Ureter (tissue), 1 donor: Measurements from ENCODE around the gene ARHGAP30. TPM values are rescaled to one million over a fixed set of nuclear protein-coding genes. Genes with fewer than 3 reads are reported as not detected.
"Not testable (repeated sequence)": the region's sequence is repeated elsewhere in the genome, so short reads cannot be mapped to it uniquely, and the experiment has no call there.

Experiments used
- DNase-seq: peaks from one replicate; pipeline ENCODE4 v3.0.0-alpha.2; 2020; ENCODE audit warnings: low spot score
- total RNA-seq: library from RNA; stranded (reverse); gene quantifications from one replicate; pipeline ENCODE4 v1.2.4, GENCODE V29; 2023
- donor health status: DM: yes; HTN: yes; CAD: no.

Gene ARHGAP30
- total RNA-seq, 1 donor from 2014 or later, result 12.1 TPM

- not testable (repeated sequence) for DNase-seq
Measured at GRCh38 chr1:161017181-161017580, 52.5 kb downstream of the ARHGAP30 start.

GRCh38 chr1:161016683-161017082 lies 53.0 kb downstream of the ARHGAP30 start:
- not testable (repeated sequence) for DNase-seq

GRCh38 chr1:161013488-161014230 lies 56.0 kb downstream of the ARHGAP30 start:
- DNase-seq, result peak; percentile 93

GRCh38 chr1:161013131-161013487 lies 56.6 kb downstream of the ARHGAP30 start:
- no peak for DNase-seq

GRCh38 chr1:161012420-161012819 lies 57.3 kb downstream of the ARHGAP30 start:
- no peak for DNase-seq

- no peak for DNase-seq
Measured at GRCh38 chr1:161009602-161010211, 60.0 kb downstream of the ARHGAP30 start.

- no peak for DNase-seq
Measured at GRCh38 chr1:161008869-161009510, 60.7 kb downstream of the ARHGAP30 start.

- DNase-seq, result no peak
Measured at GRCh38 chr1:161007369-161007768, 62.3 kb downstream of the ARHGAP30 start.

- DNase-seq, result no peak
Measured at GRCh38 chr1:161006563-161006962, 63.1 kb downstream of the ARHGAP30 start.

GRCh38 chr1:161001525-161001924 lies 68.2 kb downstream of the ARHGAP30 start:
- DNase-seq, result no peak

- no peak for DNase-seq
Measured at GRCh38 chr1:161000736-161001480, 68.8 kb downstream of the ARHGAP30 start.

GRCh38 chr1:160999376-160999775 lies 70.3 kb downstream of the ARHGAP30 start:
- DNase-seq, result no peak

GRCh38 chr1:160997323-160998038 lies 72.2 kb downstream of the ARHGAP30 start:
- DNase-seq, result peak; percentile 74

Other genes starting within 250 kb of the ARHGAP30 start
- gene CD244, start 207.0 kb downstream of the ARHGAP30 start, total RNA-seq, result 0.89 TPM
- 16.8 TPM for gene ITLN1, start 184.7 kb downstream of the ARHGAP30 start, total RNA-seq
- gene ITLN2, start 115.1 kb downstream of the ARHGAP30 start, total RNA-seq, result not detected
- 166 TPM for gene F11R, start 48.7 kb downstream of the ARHGAP30 start, total RNA-seq
- 79.8 TPM for gene TSTD1, start 30.9 kb downstream of the ARHGAP30 start, total RNA-seq
- 70.7 TPM for gene USF1, start 23.9 kb downstream of the ARHGAP30 start, total RNA-seq
- gene NECTIN4, start 19.7 kb upstream of the ARHGAP30 start, total RNA-seq, result 75.6 TPM
- gene KLHDC9, start 28.5 kb upstream of the ARHGAP30 start, total RNA-seq, result 13.0 TPM
- gene PFDN2, start 48.1 kb upstream of the ARHGAP30 start, total RNA-seq, result 39.2 TPM
- gene NIT1, start 48.2 kb upstream of the ARHGAP30 start, total RNA-seq, result 34.7 TPM
- 34.0 TPM for gene DEDD, start 62.8 kb upstream of the ARHGAP30 start, total RNA-seq
- 89.2 TPM for gene UFC1, start 84.1 kb upstream of the ARHGAP30 start, total RNA-seq
- 29.1 TPM for gene USP21, start 89.6 kb upstream of the ARHGAP30 start, total RNA-seq
- gene PPOX, start 96.5 kb upstream of the ARHGAP30 start, total RNA-seq, result 26.8 TPM
- 26.6 TPM for gene B4GALT3, start 107.6 kb upstream of the ARHGAP30 start, total RNA-seq
- 42.6 TPM for gene ADAMTS4, start 129.2 kb upstream of the ARHGAP30 start, total RNA-seq
- 94.1 TPM for gene NDUFS2, start 132.5 kb upstream of the ARHGAP30 start, total RNA-seq
- 11.3 TPM for gene FCER1G, start 145.4 kb upstream of the ARHGAP30 start, total RNA-seq
- gene APOA2, start 153.7 kb upstream of the ARHGAP30 start, total RNA-seq, result not detected
- 17.5 TPM for gene TOMM40L, start 156.2 kb upstream of the ARHGAP30 start, total RNA-seq
- not detected for gene NR1I3, start 168.3 kb upstream of the ARHGAP30 start, total RNA-seq
- gene PCP4L1, start 188.9 kb upstream of the ARHGAP30 start, total RNA-seq, result 66.5 TPM
- gene MPZ, start 240.1 kb upstream of the ARHGAP30 start, total RNA-seq, result 3.1 TPM
- gene SDHC, start 244.5 kb upstream of the ARHGAP30 start, total RNA-seq, result 169 TPM